ENCODE data around the gene FAM89B. TPM values are rescaled to one million over a fixed set of nuclear protein-coding genes. Genes with fewer than 3 reads are reported as not detected.

The FAM89B gene
- total and polyA plus RNA-seq, 2 donors (not counting 1 experiment from before 2014, with no cell fraction given), result 30.4 to 50.2 TPM

- Histone ChIP-seq H3K9ac (ENCODE audit: low read length) (peak overlapping the region; percentile 83), H3K4me3 (ENCODE audit: control extremely low read depth in 1 of 5, extremely low read depth in 1 of 5, insufficient read depth in 1 of 5, low read depth in 2 of 5, low read length in 4 of 5) (peak overlapping the region; percentile 55 to 89 (median 83))
Observed at GRCh38 chr11:65571420-65571819, 918 bp upstream of the FAM89B start.

More at GRCh38 chr11:65571420-65571819, 918 bp upstream of the FAM89B start:
- CTCF ChIA-PET, result interaction anchor here (0.6 to 5.1 kb wide), 13 partner anchors 9 to 564 kb away, joined by 3 to 86 read pairs (median 7); partner anchors contain the start of genes FIBP and KCNK7
- peaks cover 39% of the 10 kb centered on the region for H4K20me1 ChIP-seq (ENCODE audit: control insufficient read depth, insufficient read depth, low read length, poor library complexity, severe bottlenecking)
- POLR2A ChIA-PET, result interaction anchor here (1.1 to 7.5 kb wide), 5 partner anchors 13 to 43 kb away, joined by 3 to 53 read pairs (median 13); partner anchors contain the start of genes MAP3K11 and PCNX3
- DNase-seq (no peak), ATAC-seq (ENCODE audit: low read depth) (no peak)
- Mint-ChIP-seq H3K27ac (peak overlapping the region; percentile 90), H3K4me1 (peaks cover 69% of the 10 kb centered on the region), H3K27me3 (no peaks in the 10 kb centered on the region), H3K9me3 (ENCODE audit: insufficient read depth) (no peaks in the 10 kb centered on the region), H3K4me3 (peak overlapping the region; percentile 87)
- H3K27me3 ChIP-seq (replicated peaks in 1 of 4; ENCODE audit: control extremely low read depth in 1 of 4, control insufficient read depth in 3 of 4, insufficient read depth in 4 of 4, low read length in 3 of 4), result no peaks in the 10 kb centered on the region
- H3K79me2 ChIP-seq (ENCODE audit: control insufficient read depth, insufficient read depth, low read length), result peaks cover 56% of the 10 kb centered on the region
- TF ChIP-seq EZH2 (IDR thresholded peaks at IDR 0.05; ENCODE audit: borderline replicate concordance, insufficient read depth, low read depth, low read length, poor library complexity, severe bottlenecking) (no peak), CTCF (IDR thresholded peaks at IDR 0.05) (no peak)
- intact Hi-C loops (cut with micrococcal nuclease), result loop anchor here (2.0 to 10.0 kb wide), 4 partner anchors 141 to 827 kb away; partner anchors contain the start of genes BANF1, EIF1AD, KAT5 and RASGRP2
- H3K4me1 ChIP-seq (ENCODE audit: control insufficient read depth in 2 of 2, insufficient read depth in 2 of 2, low read length in 2 of 2), result peaks cover 47 to 71% of the 10 kb centered on the region in 2 donors
- peaks cover 0 to 6% of the 10 kb centered on the region in 2 experiments for H3K36me3 ChIP-seq (replicated peaks in 1 of 2; ENCODE audit: control extremely low read depth in 1 of 2, control insufficient read depth in 1 of 2, extremely low read depth in 1 of 2, insufficient read depth in 2 of 2, low read length in 1 of 2)
- H3K4me2 ChIP-seq (replicated peaks; ENCODE audit: low read depth, low read length, poor library complexity, severe bottlenecking), result peak overlapping the region; percentile 100
- H3K27ac ChIP-seq (ENCODE audit: low read length in 2 of 2), result peak overlapping the region; percentile 96 to 97
- H2AFZ ChIP-seq (ENCODE audit: insufficient read depth, low read depth, low read length, poor library complexity, severe bottlenecking), result no peak overlapping the region
- no peaks in the 10 kb centered on the region for H3K9me3 ChIP-seq (ENCODE audit: control extremely low read depth in 1 of 3, control insufficient read depth in 2 of 3, insufficient read depth in 1 of 3, low read length in 2 of 3)
- 92% methylated on average over 9 of the region's 9 CpGs for WGBS (ENCODE audit: insufficient coverage)
